Fibroblast of villous mesenchyme (primary cell): ENCODE results near the gene ATP23. TPM values are rescaled to one million over a fixed set of nuclear protein-coding genes. Genes with fewer than 3 reads are reported as not detected.

Experiments
- DNase-seq: peaks from one replicate; pipeline ENCODE4 v3.0.0-alpha.2; 2010; ENCODE audit warnings: low read depth
- H3K4me3 ChIP-seq: 2 replicates; pipeline ENCODE4 v1.5.1; 2011; ENCODE audit warnings: low read depth, mild to moderate bottlenecking, low read length
- CTCF ChIP-seq: IDR thresholded peaks from 2 replicates; pipeline ENCODE4 v1.5.1; 2012; ENCODE audit warnings: low read depth, mild to moderate bottlenecking, low read length; ENCODE audit not compliant: insufficient read depth
- total RNA-seq: library from RNA; depleted of rRNA; stranded (reverse); fragments of >200 nt; gene quantifications from 2 replicates; pipeline ENCODE4 v1.2.3, GENCODE V29; 2012

Gene ATP23
- total RNA-seq, 1 donor: 9.9 TPM

- no peak overlapping the region for H3K4me3 ChIP-seq
- no peak for TF ChIP-seq CTCF
- no peak for DNase-seq
Measured at GRCh38 chr12:57904426-57904825, 36.9 kb upstream of the ATP23 start.

- TF ChIP-seq CTCF: peak; percentile 100
- peak; percentile 94 for DNase-seq
- no peak overlapping the region for H3K4me3 ChIP-seq
Measured at GRCh38 chr12:57904848-57905811, 36.2 kb upstream of the ATP23 start.

- no peak for DNase-seq
- no peak for TF ChIP-seq CTCF
Measured at GRCh38 chr12:57905812-57906475, 35.4 kb upstream of the ATP23 start.

GRCh38 chr12:57906821-57907220, 34.5 kb upstream of the ATP23 start:
- no peak for TF ChIP-seq CTCF
- no peak for DNase-seq
- H3K4me3 ChIP-seq: no peak overlapping the region

More at GRCh38 chr12:57905812-57906475, 35.4 kb upstream of the ATP23 start:
- H3K4me3 ChIP-seq: no peak overlapping the region

GRCh38 chr12:57907281-57907680, 34.1 kb upstream of the ATP23 start:
- DNase-seq: no peak
- no peak overlapping the region for H3K4me3 ChIP-seq
- TF ChIP-seq CTCF: no peak

- no peak overlapping the region for H3K4me3 ChIP-seq
- no peak for TF ChIP-seq CTCF
- no peak for DNase-seq
Measured at GRCh38 chr12:57908511-57908910, 32.9 kb upstream of the ATP23 start.
